Measurements from ENCODE around the gene PLP2.

The PLP2 gene

GRCh38 chrX:49175435-49176274, 4.0 kb downstream of the PLP2 start:
- TF ChIP-seq CTCF (IDR thresholded peaks at IDR 0.05; ENCODE audit: borderline replicate concordance, insufficient read depth, low read depth, low read length): no peak
- no peak overlapping the region for H3K4me3 ChIP-seq (ENCODE audit: low read depth, low read length)

- H3K4me3 ChIP-seq (ENCODE audit: low read depth, low read length): no peak overlapping the region
- TF ChIP-seq CTCF (IDR thresholded peaks at IDR 0.05; ENCODE audit: borderline replicate concordance, insufficient read depth, low read depth, low read length): no peak
Measured at GRCh38 chrX:49176421-49177326, 5.0 kb downstream of the PLP2 start.

- no peak for TF ChIP-seq CTCF (IDR thresholded peaks at IDR 0.05; ENCODE audit: borderline replicate concordance, insufficient read depth, low read depth, low read length)
Measured at GRCh38 chrX:49177338-49177833, 5.7 kb downstream of the PLP2 start.

GRCh38 chrX:49177873-49178480, 6.3 kb downstream of the PLP2 start:
- H3K4me3 ChIP-seq (ENCODE audit: low read depth, low read length): no peak overlapping the region
- TF ChIP-seq CTCF (IDR thresholded peaks at IDR 0.05; ENCODE audit: borderline replicate concordance, insufficient read depth, low read depth, low read length): no peak

More at GRCh38 chrX:49177338-49177833, 5.7 kb downstream of the PLP2 start:
- no peak overlapping the region for H3K4me3 ChIP-seq (ENCODE audit: low read depth, low read length)

- no peak overlapping the region for H3K4me3 ChIP-seq (ENCODE audit: low read depth, low read length)
- TF ChIP-seq CTCF (IDR thresholded peaks at IDR 0.05; ENCODE audit: borderline replicate concordance, insufficient read depth, low read depth, low read length): no peak
Measured at GRCh38 chrX:49178537-49178936, 6.8 kb downstream of the PLP2 start.

GRCh38 chrX:49179358-49179757, 7.7 kb downstream of the PLP2 start:
- no peak for TF ChIP-seq CTCF (IDR thresholded peaks at IDR 0.05; ENCODE audit: borderline replicate concordance, insufficient read depth, low read depth, low read length)
- no peak overlapping the region for H3K4me3 ChIP-seq (ENCODE audit: low read depth, low read length)

Measured in GM12875 (cell line).